ENCODE data around the gene NCK2.

GRCh38 chr2:105789745-105790460, 45.2 kb downstream of the NCK2 start:
- TF ChIP-seq CTCF (IDR thresholded peaks at IDR 0.05), result no peak
- no peak for TF ChIP-seq POLR2A (IDR thresholded peaks at IDR 0.05)

All from thyroid gland (tissue), 4 donors.